Embryonic facial prominence (tissue), 1 donor: ENCODE results near the gene PATJ.

Source experiments
- DNase-seq: peaks from one replicate; pipeline ENCODE4 v3.0.0-alpha.2; 2016; ENCODE audit errors: extremely low spot score

The PATJ gene

GRCh38 chr1:61981870-61982660, 239.8 kb downstream of the PATJ start:
- no peak for DNase-seq

GRCh38 chr1:61983236-61983635, 241.0 kb downstream of the PATJ start:
- no peak for DNase-seq

- DNase-seq = no peak
Observed at GRCh38 chr1:61992257-61992656, 250.0 kb downstream of the PATJ start.

GRCh38 chr1:61993331-61993961, 251.2 kb downstream of the PATJ start:
- no peak for DNase-seq

- no peak for DNase-seq
Observed at GRCh38 chr1:61995641-61996040, 253.4 kb downstream of the PATJ start.

GRCh38 chr1:61997123-61997522, 254.8 kb downstream of the PATJ start:
- DNase-seq = no peak

DNA sequence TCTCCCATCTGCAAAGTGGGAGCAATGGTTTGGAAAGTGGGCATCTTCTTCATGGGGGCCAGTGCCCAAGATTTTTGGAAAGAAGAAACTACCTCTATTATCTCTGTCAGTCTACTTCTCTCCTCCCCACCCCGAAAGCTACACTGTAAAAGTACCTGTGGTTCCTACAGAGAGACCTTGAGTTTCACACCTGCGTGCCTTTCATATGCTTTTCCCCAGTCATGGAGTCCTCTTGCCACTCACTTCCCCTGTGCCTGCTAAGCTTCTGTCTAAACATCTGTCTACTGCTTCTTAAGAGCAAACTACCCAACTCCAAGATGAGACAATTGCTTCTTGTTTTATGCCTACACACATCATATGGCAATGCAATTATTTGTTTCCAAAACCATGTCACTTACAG, 261.5 kb downstream of the PATJ start:
- no peak for DNase-seq

GRCh38 chr1:62006690-62007089, 264.4 kb downstream of the PATJ start:
- DNase-seq = no peak

DNA sequence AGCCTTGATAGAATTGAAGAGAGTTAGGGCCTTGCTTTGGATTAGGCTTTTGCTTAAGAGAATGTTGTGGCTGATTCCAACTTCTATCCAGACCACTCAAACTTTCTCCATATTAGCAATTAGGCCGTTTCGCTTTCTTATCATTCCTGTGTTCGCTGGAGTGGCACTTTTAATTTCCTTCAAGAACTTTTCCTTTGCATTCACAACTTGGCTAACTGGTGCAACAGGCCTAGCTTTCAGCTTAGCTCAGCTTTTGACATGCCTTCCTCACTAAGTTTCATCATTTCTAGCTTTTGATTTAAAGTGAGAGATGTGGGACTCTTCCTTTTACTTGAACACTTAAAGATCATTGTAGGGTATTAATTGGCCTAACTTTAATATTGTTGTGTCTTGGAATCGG, 268.7 kb downstream of the PATJ start:
- no peak for DNase-seq

- DNase-seq = no peak
Observed at GRCh38 chr1:62012095-62012494, 269.8 kb downstream of the PATJ start.

DNA sequence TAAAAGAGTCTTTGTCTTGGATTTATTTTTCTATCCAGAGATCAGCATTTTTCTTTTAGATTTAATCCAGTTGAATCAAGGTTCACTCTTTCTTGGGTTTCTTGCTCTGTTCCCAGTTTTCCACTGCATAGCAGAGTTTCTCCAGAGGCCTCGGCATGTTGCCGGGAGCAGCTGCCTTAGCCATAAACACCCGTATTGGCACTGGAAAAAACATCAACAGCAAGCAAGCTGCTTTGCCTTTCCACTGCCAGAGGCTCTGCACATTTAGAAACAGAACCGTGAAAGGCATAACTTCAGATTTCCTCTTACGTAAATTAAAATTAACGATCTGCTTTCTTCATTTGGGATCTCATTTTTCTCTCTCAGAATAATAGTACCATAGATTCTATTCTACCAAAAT, 270.6 kb downstream of the PATJ start:
- peak; percentile 22 for DNase-seq

DNA sequence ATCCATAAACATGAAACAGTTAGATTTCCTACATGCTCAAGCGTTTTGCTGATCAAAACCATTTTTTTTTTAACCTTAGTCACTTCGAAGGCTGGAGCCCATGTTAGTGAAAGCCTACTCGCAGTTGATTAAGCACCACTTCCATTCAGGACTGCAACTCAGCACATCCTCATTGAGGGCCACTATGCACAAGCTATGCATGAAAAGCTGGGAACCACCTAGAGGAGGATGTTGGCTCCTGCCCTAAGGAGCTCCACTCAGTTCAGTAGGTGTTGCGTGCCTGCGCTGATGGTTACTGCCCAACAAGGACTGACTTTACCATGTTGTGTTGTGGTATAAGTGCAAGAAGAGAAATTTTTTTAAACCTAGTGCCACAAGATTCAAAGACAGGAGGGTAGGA, 271.0 kb downstream of the PATJ start:
- DNase-seq = no peak

GRCh38 chr1:62022382-62022983, 280.2 kb downstream of the PATJ start:
- DNase-seq = no peak

DNA sequence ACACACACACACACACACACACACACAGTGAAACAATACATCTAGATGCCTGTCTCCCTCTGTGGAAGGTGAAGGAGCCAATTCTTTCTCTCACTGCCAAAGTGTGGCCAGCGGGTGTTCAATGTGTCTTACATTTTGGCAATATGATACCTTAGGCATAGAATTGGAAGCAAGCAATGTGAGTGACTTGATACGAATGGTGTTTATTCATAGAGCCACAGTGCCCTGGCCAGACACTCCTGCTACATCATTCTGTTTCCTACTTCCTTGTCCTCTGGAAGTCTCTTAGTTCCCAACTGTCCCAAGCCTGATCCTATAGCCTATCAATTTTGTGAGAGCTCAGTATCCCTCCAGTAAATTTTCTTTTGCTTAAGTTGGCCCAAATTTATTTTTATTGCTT, 282.4 kb downstream of the PATJ start:
- no peak for DNase-seq

- no peak for DNase-seq
Observed at GRCh38 chr1:62025154-62025553, 282.9 kb downstream of the PATJ start.

GRCh38 chr1:62025892-62026291, 283.6 kb downstream of the PATJ start:
- no peak for DNase-seq

DNA sequence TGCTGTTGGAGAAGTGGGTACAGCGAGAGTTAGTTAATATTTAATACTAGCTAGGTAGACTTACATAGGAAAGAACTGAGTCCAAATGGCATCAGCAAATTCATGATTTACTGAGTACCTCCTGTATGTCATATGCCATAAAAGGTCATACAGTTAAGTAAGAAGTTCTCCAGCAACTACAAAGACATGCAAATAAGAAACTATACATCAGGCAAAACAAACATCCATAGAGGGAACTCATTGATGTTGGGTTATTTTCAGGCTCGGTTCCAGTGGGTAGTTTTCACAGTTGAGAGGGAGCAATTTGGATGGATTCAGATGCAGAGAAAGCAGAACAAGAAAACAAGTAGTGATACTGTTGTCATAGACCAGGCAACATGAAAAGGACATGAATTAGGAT, 287.4 kb downstream of the PATJ start:
- no peak for DNase-seq

- DNase-seq = no peak
Observed at GRCh38 chr1:62034790-62035189, 292.5 kb downstream of the PATJ start.

- DNase-seq = no peak
Observed at GRCh38 chr1:62037274-62037673, 295.0 kb downstream of the PATJ start.

GRCh38 chr1:62038594-62039284, 296.5 kb downstream of the PATJ start:
- DNase-seq = no peak

GRCh38 chr1:62040450-62040849, 298.2 kb downstream of the PATJ start:
- DNase-seq = peak; percentile 18

- DNase-seq = no peak
Observed at GRCh38 chr1:62040973-62041372, 298.7 kb downstream of the PATJ start.

DNA sequence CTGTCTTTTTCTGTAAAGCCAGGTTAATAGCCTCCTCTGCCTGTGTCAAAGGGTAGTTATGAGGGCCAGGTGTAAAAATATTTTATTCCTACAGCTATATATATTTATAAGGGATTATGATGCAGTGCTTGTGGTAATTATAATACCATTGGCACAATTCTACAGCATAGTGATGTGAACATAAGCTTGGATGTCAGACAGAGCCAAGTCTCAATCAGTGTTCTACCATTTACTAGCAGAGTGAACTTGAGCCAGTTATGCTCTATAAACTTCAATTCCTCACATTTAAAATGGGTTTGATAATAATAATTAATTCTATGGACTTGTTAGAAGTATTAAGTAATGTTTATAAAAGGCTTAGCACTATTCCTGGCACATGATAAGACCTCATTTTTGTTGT, 300.9 kb downstream of the PATJ start:
- no peak for DNase-seq
